Kidney glomerular epithelial cell (primary cell): ENCODE results near the gene PTCD2.

Experiments
- DNase-seq: peaks from one replicate; lab custom pipeline; 2025; lab: John Stamatoyannopoulos, UW

The PTCD2 gene

GRCh38 chr5:72415616-72416325 lies 95.6 kb downstream of the PTCD2 start:
- no peak for DNase-seq

GRCh38 chr5:72417333-72418062 lies 97.3 kb downstream of the PTCD2 start:
- no peak for DNase-seq
